Measurements from ENCODE around the gene FNDC3A.

The FNDC3A gene

DNA sequence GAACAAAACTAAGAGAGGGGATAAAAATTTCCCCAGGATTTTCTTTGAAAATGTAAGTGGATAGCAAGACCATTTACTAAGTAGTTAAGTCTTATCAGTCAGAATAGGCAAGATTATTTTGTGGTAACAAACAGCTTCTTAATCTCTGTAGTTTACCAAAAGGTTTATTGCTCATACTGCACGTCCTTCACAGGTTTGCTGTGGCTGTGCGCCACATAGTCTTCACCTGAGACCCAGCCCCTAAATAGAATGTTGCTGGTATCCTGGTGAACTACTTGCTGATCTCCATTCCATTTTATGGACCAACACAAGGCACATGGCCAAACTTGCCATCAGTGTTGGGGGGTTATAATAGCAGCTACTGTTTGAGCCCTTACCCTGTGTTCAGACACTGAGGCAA is 44.6 kb downstream of the FNDC3A start:
- H2BK5ac ChIP-seq (ENCODE audit: low read depth, low read length, poor library complexity, severe bottlenecking): no peak overlapping the region
- H3K18ac ChIP-seq (ENCODE audit: low read depth in 1 of 2, low read length in 2 of 2): no peak overlapping the region
- no peak overlapping the region for H2BK15ac ChIP-seq (ENCODE audit: low read depth, poor library complexity, severe bottlenecking)
- H3K27ac ChIP-seq (ENCODE audit: low read length, poor library complexity, severe bottlenecking): no peak overlapping the region
- H4K91ac ChIP-seq (ENCODE audit: low read length): no peak overlapping the region
- H3K9ac ChIP-seq (ENCODE audit: low read length): no peak overlapping the region
- H4K8ac ChIP-seq (ENCODE audit: low read length): no peak overlapping the region
- no peaks in the 10 kb centered on the region for H3K27me3 ChIP-seq (ENCODE audit: control insufficient read depth in 1 of 2, insufficient read depth in 1 of 2, low read length in 2 of 2)
- no peaks in the 10 kb centered on the region for H3K4me1 ChIP-seq (ENCODE audit: control insufficient read depth, insufficient read depth, low read depth, low read length)
- H3K9me3 ChIP-seq (ENCODE audit: control insufficient read depth, low read length): peaks cover 6% of the 10 kb centered on the region
- H2AK5ac ChIP-seq (ENCODE audit: low read length, severe bottlenecking): no peak overlapping the region
- DNase-seq: no peak
- H2AFZ ChIP-seq (ENCODE audit: low read depth, low read length): no peak overlapping the region
- H3K23ac ChIP-seq (ENCODE audit: low read length in 2 of 2): no peak overlapping the region
- H3K14ac ChIP-seq (ENCODE audit: low read length in 2 of 2): no peak overlapping the region
- H2BK120ac ChIP-seq (ENCODE audit: low read depth, low read length): no peak overlapping the region
- no peak overlapping the region for H2BK12ac ChIP-seq (ENCODE audit: low read length in 2 of 2)
- 100% methylated on average over 2 of the region's 2 CpGs for WGBS
- H3K4me3 ChIP-seq (ENCODE audit: insufficient read depth in 1 of 2, low read depth in 1 of 2, low read length in 2 of 2): no peak overlapping the region
- no peak overlapping the region for H3K4me2 ChIP-seq (ENCODE audit: low read length, poor library complexity, severe bottlenecking)
- peaks cover 4% of the 10 kb centered on the region for H3K79me1 ChIP-seq (replicated peaks; ENCODE audit: low read length, poor library complexity, severe bottlenecking)
- peaks cover 0 to 3% of the 10 kb centered on the region in 2 experiments for H3K36me3 ChIP-seq (ENCODE audit: control insufficient read depth in 1 of 2, insufficient read depth in 2 of 2, low read depth in 1 of 2, low read length in 2 of 2)
- H3K4ac ChIP-seq (ENCODE audit: low read depth in 1 of 2, low read length in 2 of 2): no peak overlapping the region

DNA sequence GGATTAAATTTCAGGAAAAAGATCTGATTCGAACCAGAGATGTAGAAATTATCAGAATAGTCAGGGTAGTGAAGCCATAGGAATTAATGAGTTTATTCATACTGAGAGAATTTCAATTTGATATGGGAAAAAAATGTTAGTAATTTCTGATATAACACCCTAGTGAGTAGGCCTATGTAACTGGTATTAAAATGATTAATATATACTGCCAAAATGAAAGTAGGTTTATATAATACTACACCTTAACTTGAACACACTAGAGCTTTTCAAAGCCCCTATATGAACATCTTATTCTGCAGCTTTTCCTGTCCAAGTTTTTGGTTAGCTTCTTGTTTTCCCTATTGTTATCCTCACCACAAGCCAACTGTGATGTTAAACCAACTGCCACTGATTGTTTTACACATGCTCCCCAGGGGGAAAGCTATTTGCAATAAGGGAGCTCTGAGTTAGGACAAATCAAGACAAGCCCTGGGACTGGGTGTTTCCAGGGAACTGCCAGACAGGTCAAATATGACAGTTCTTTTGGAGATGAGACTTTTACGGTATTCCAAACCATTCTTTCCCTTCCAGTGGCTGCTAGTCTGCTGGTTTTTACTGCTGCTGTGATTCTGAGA is 45.3 kb downstream of the FNDC3A start:
- H3K9me3 ChIP-seq (ENCODE audit: control insufficient read depth, low read length): peaks cover 6% of the 10 kb centered on the region
- no peak overlapping the region for H3K4me3 ChIP-seq (ENCODE audit: insufficient read depth in 1 of 2, low read depth in 1 of 2, low read length in 2 of 2)
- no peak for DNase-seq
- H3K36me3 ChIP-seq (ENCODE audit: control insufficient read depth in 1 of 2, insufficient read depth in 2 of 2, low read depth in 1 of 2, low read length in 2 of 2): peaks cover 0 to 3% of the 10 kb centered on the region in 2 experiments
- no peak overlapping the region for H4K91ac ChIP-seq (ENCODE audit: low read length)
- no peak overlapping the region for H2BK15ac ChIP-seq (ENCODE audit: low read depth, poor library complexity, severe bottlenecking)
- H2AK5ac ChIP-seq (ENCODE audit: low read length, severe bottlenecking): no peak overlapping the region
- H3K27me3 ChIP-seq (ENCODE audit: control insufficient read depth in 1 of 2, insufficient read depth in 1 of 2, low read length in 2 of 2): no peaks in the 10 kb centered on the region
- 95% methylated on average over 2 of the region's 2 CpGs for WGBS
- H2AFZ ChIP-seq (ENCODE audit: low read depth, low read length): no peak overlapping the region
- no peak overlapping the region for H3K9ac ChIP-seq (ENCODE audit: low read length)
- H3K27ac ChIP-seq (ENCODE audit: low read length, poor library complexity, severe bottlenecking): peak overlapping the region; percentile 61
- H3K23ac ChIP-seq (ENCODE audit: low read length in 2 of 2): no peak overlapping the region
- H2BK120ac ChIP-seq (ENCODE audit: low read depth, low read length): no peak overlapping the region
- H3K4me1 ChIP-seq (ENCODE audit: control insufficient read depth, insufficient read depth, low read depth, low read length): no peaks in the 10 kb centered on the region
- no peak overlapping the region for H2BK12ac ChIP-seq (ENCODE audit: low read length in 2 of 2)
- H3K4me2 ChIP-seq (ENCODE audit: low read length, poor library complexity, severe bottlenecking): no peak overlapping the region
- H2BK5ac ChIP-seq (ENCODE audit: low read depth, low read length, poor library complexity, severe bottlenecking): no peak overlapping the region
- H3K18ac ChIP-seq (ENCODE audit: low read depth in 1 of 2, low read length in 2 of 2): no peak overlapping the region
- H3K79me1 ChIP-seq (replicated peaks; ENCODE audit: low read length, poor library complexity, severe bottlenecking): peaks cover 4% of the 10 kb centered on the region
- no peak overlapping the region for H3K14ac ChIP-seq (ENCODE audit: low read length in 2 of 2)
- no peak overlapping the region for H3K4ac ChIP-seq (ENCODE audit: low read depth in 1 of 2, low read length in 2 of 2)
- H4K8ac ChIP-seq (ENCODE audit: low read length): no peak overlapping the region

DNA sequence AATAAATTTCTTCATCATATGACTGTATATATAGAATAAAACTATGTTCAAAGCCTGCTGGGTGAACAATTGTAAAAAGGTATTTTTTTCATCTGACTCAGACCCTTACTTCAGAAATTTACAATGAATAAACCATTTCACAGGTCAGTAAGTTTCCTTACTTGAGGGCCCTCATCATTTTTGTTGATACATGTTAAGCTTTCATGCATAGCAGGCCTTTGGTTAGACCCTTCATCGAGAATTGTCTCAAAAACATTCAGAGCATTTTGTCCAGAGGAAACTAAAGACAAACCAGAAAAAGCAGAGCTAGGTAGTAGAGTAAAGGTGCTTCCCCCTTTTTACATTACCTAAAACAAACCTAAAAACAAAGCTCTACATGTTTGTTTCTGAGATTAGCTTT is 46.2 kb downstream of the FNDC3A start:
- Histone ChIP-seq H3K4ac (ENCODE audit: low read depth in 1 of 2, low read length in 2 of 2) (no peak overlapping the region), H3K27ac (ENCODE audit: low read length, poor library complexity, severe bottlenecking) (peak overlapping the region; percentile 65)
- no CpG with 5 or more reads among the region's 1 CpG for WGBS

DNA sequence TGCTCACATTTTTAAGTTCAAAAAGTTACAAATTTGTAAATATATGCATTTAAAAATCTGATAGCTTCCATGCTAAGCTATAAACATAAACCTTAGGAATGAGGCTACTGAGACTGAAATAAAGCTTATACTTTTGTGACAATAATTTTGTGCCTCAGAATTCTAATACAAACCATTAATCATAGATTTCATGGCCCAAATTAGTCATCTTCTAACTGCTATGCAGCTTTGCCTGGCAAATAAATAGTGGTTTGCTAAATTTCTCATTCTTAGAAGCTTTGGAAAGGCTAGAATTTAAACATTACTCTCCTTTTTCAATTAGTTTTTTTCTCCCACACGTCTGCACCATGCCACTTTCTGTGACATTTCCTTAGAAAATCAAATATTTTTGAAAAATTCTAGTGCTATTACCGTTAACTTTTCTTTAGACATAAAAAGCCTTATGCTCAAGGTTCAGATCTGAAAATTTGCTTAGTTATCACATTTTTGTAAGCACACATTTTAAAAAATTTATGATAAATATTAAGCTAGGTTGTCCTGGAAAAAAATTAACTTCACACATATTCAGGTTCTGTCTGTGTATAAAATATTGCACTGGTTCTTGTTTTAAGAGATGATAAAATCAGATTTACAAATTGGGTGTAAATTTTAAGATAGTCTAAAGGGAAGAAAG is 46.9 kb downstream of the FNDC3A start:
- peak overlapping the region; percentile 63 for H3K9ac ChIP-seq (ENCODE audit: low read length)
- H3K79me1 ChIP-seq (replicated peaks; ENCODE audit: low read length, poor library complexity, severe bottlenecking): peaks cover 6% of the 10 kb centered on the region
- no peak overlapping the region for H4K8ac ChIP-seq (ENCODE audit: low read length)
- H3K18ac ChIP-seq (ENCODE audit: low read depth in 1 of 2, low read length in 2 of 2): no peak overlapping the region
- H3K27ac ChIP-seq (ENCODE audit: low read length, poor library complexity, severe bottlenecking): peak overlapping the region; percentile 54
- H3K4me2 ChIP-seq (ENCODE audit: low read length, poor library complexity, severe bottlenecking): no peak overlapping the region
- no peak overlapping the region for H2BK15ac ChIP-seq (ENCODE audit: low read depth, poor library complexity, severe bottlenecking)
- no peak overlapping the region for H3K23ac ChIP-seq (ENCODE audit: low read length in 2 of 2)
- H3K36me3 ChIP-seq (ENCODE audit: control insufficient read depth in 1 of 2, insufficient read depth in 2 of 2, low read depth in 1 of 2, low read length in 2 of 2): peaks cover 0 to 3% of the 10 kb centered on the region in 2 experiments
- H2BK12ac ChIP-seq (ENCODE audit: low read length in 2 of 2): no peak overlapping the region
- H2BK5ac ChIP-seq (ENCODE audit: low read depth, low read length, poor library complexity, severe bottlenecking): no peak overlapping the region
- peak overlapping the region in 1 of 2 experiments; percentile 14 for H3K4me3 ChIP-seq (ENCODE audit: insufficient read depth in 1 of 2, low read depth in 1 of 2, low read length in 2 of 2)
- peaks cover 6% of the 10 kb centered on the region for H3K9me3 ChIP-seq (ENCODE audit: control insufficient read depth, low read length)
- no peak overlapping the region for H2BK120ac ChIP-seq (ENCODE audit: low read depth, low read length)
- no peak overlapping the region for H3K4ac ChIP-seq (ENCODE audit: low read depth in 1 of 2, low read length in 2 of 2)
- H4K91ac ChIP-seq (ENCODE audit: low read length): no peak overlapping the region
- H2AFZ ChIP-seq (ENCODE audit: low read depth, low read length): no peak overlapping the region
- H3K27me3 ChIP-seq (ENCODE audit: control insufficient read depth in 1 of 2, insufficient read depth in 1 of 2, low read length in 2 of 2): no peaks in the 10 kb centered on the region
- 14% methylated on average over 1 of the region's 2 CpGs for WGBS
- no peak overlapping the region for H2AK5ac ChIP-seq (ENCODE audit: low read length, severe bottlenecking)
- H3K14ac ChIP-seq (ENCODE audit: low read length in 2 of 2): no peak overlapping the region
- DNase-seq: no peak
- H3K4me1 ChIP-seq (ENCODE audit: control insufficient read depth, insufficient read depth, low read depth, low read length): no peaks in the 10 kb centered on the region

More for the DNA sequence above, 46.2 kb downstream of the FNDC3A start:
- Histone ChIP-seq H4K91ac (ENCODE audit: low read length) (no peak overlapping the region), H4K8ac (ENCODE audit: low read length) (no peak overlapping the region), H3K23ac (ENCODE audit: low read length in 2 of 2) (no peak overlapping the region), H2AK5ac (ENCODE audit: low read length, severe bottlenecking) (no peak overlapping the region), H3K27me3 (ENCODE audit: control insufficient read depth in 1 of 2, insufficient read depth in 1 of 2, low read length in 2 of 2) (no peaks in the 10 kb centered on the region), H2BK120ac (ENCODE audit: low read depth, low read length) (no peak overlapping the region), H2AFZ (ENCODE audit: low read depth, low read length) (no peak overlapping the region), H3K4me2 (ENCODE audit: low read length, poor library complexity, severe bottlenecking) (no peak overlapping the region), H3K9ac (ENCODE audit: low read length) (peak overlapping the region; percentile 63), H3K36me3 (ENCODE audit: control insufficient read depth in 1 of 2, insufficient read depth in 2 of 2, low read depth in 1 of 2, low read length in 2 of 2) (peaks cover 0 to 3% of the 10 kb centered on the region in 2 experiments), H3K4me3 (ENCODE audit: insufficient read depth in 1 of 2, low read depth in 1 of 2, low read length in 2 of 2) (peak overlapping the region in 1 of 2 experiments; percentile 14), H3K79me1 (replicated peaks; ENCODE audit: low read length, poor library complexity, severe bottlenecking) (peaks cover 6% of the 10 kb centered on the region), H3K14ac (ENCODE audit: low read length in 2 of 2) (no peak overlapping the region), H2BK15ac (ENCODE audit: low read depth, poor library complexity, severe bottlenecking) (no peak overlapping the region), H3K9me3 (ENCODE audit: control insufficient read depth, low read length) (peaks cover 6% of the 10 kb centered on the region), H2BK12ac (ENCODE audit: low read length in 2 of 2) (no peak overlapping the region), H3K18ac (ENCODE audit: low read depth in 1 of 2, low read length in 2 of 2) (no peak overlapping the region), H2BK5ac (ENCODE audit: low read depth, low read length, poor library complexity, severe bottlenecking) (no peak overlapping the region), H3K4me1 (ENCODE audit: control insufficient read depth, insufficient read depth, low read depth, low read length) (no peaks in the 10 kb centered on the region)
- DNase-seq: no peak

Measured in mesenchymal stem cell (in vitro differentiated cells and primary cell).